Muscle of leg (tissue), 11 donors: ENCODE data around the gene STAC3. TPM values are rescaled to one million over a fixed set of nuclear protein-coding genes. Genes with fewer than 3 reads are reported as not detected.

Experiments
- DNase-seq: peaks from one replicate; pipeline ENCODE4 v3.0.0; 2013
- H3K27ac ChIP-seq: one replicate; pipeline ENCODE4 v1.5.1; 2013; ENCODE audit warnings: mild to moderate bottlenecking, low read length, control low read depth
- H3K27me3 ChIP-seq: one replicate; pipeline ENCODE4 v1.6.1; 2013; ENCODE audit warnings: low read length; ENCODE audit not compliant: control insufficient read depth, insufficient read depth
- H3K36me3 ChIP-seq: one replicate; pipeline ENCODE4 v1.6.1; 2013; ENCODE audit warnings: low read length; ENCODE audit not compliant: control insufficient read depth, insufficient read depth
- H3K4me1 ChIP-seq: one replicate; pipeline ENCODE4 v1.6.1; 2013; ENCODE audit warnings: low read length; ENCODE audit not compliant: control insufficient read depth, insufficient read depth
- H3K4me3 ChIP-seq: one replicate; pipeline ENCODE4 v1.5.1; 2013; ENCODE audit warnings: low read length, control low read depth
- H3K9me3 ChIP-seq: replicated peaks from 2 replicates; pipeline ENCODE4 v1.6.1; 2013; ENCODE audit warnings: low read depth, low read length; ENCODE audit not compliant: control insufficient read depth
- WGBS: methylation state at CpG from one replicate; pipeline ENCODE4 v1.1.5; 2013; ENCODE audit warnings: missing lambda C conversion rate; ENCODE audit not compliant: insufficient coverage; 5-methylcytosine and 5-hydroxymethylcytosine counted together
- polyA plus RNA-seq, 8 donors: library from polyadenylated mRNA; unstranded; fragments of 120-200 nt; gene quantifications; one replicate each; pipeline versions ENCODE4 v1.2.1 to v1.2.3, GENCODE V29; 2013; ENCODE audit warnings: inconsistent platforms in 1 of 8, low replicate concordance in 1 of 8; ENCODE audit not compliant: insufficient read length in 8 of 8, insufficient read depth in 1 of 8
- total RNA-seq: library from RNA; stranded (reverse); fragments of 120-200 nt; gene quantifications from one replicate; pipeline ENCODE4 v1.2.4, GENCODE V29; 2013

STAC3 gene
- total and polyA plus RNA-seq, 9 donors, result 202 to 499 (median 426) TPM

DNA sequence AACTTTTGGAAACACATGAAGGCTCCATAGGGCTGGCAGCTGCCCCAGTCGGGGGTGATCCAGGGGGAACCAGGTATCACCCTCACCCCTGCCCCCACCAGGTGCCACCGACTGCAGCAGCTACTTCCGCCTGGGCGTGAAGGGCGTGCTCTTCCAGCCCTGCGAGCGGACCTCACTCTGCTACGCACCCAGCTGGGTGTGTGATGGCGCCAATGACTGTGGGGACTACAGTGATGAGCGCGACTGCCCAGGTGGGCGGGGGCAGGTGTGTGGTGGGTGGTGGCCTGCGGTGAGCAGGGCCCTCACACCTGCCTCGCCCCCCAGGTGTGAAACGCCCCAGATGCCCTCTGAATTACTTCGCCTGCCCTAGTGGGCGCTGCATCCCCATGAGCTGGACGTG lies 56.7 kb downstream of the STAC3 start:
- 90% methylated on average over 14 of the region's 18 CpGs for WGBS
- Histone ChIP-seq H3K4me3 (no peak overlapping the region), H3K27me3 (no peaks in the 10 kb centered on the region), H3K27ac (no peak overlapping the region), H3K36me3 (peaks cover 87% of the 10 kb centered on the region), H3K9me3 (no peaks in the 10 kb centered on the region), H3K4me1 (peaks cover 2% of the 10 kb centered on the region)
- DNase-seq, result no peak

DNA sequence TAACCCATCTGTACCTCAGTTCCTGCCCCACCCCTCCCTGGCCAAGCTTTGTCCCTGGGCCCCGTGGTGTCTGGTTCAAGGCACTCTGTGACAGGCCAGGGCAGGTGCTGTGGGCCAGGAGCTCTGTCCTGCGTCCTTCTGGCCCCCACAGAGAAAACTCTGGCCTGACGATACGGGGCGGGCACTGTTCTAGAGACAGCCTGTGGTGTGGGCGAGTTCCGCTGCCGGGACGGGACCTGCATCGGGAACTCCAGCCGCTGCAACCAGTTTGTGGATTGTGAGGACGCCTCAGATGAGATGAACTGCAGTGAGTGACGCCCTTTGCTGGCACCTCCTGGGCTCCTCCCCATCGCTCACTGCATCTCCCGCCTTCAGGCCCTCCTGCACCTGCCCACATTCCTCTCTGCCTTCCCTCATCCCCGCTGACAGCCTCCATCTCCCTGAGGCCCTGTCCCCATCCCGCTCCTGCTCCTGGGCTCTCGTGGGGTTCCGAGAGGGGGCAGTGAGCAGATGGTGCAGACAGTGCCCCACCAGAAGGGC lies 57.2 kb downstream of the STAC3 start:
- DNase-seq, result no peak
- no peak overlapping the region for H3K4me3 ChIP-seq
- 86% methylated on average over 18 of the region's 19 CpGs for WGBS
- peaks cover 85% of the 10 kb centered on the region for H3K36me3 ChIP-seq
- peaks cover 2% of the 10 kb centered on the region for H3K4me1 ChIP-seq
- H3K27me3 ChIP-seq, result no peaks in the 10 kb centered on the region
- H3K27ac ChIP-seq, result no peak overlapping the region
- no peaks in the 10 kb centered on the region for H3K9me3 ChIP-seq

Other genes starting within 250 kb of the STAC3 start
- gene ZBTB39, start 244.6 kb downstream of the STAC3 start, total RNA-seq, result 5.0 TPM
- 1 to 10 TPM; 4.3 to 7.0 (median 5.8) TPM for gene ZBTB39, start 244.6 kb downstream of the STAC3 start, polyA plus RNA-seq
- 0.09 TPM for gene TAC3, start 234.7 kb downstream of the STAC3 start, total RNA-seq
- under 1 TPM in 2 of 8 donors, not detected in 6; 0.39 to 0.71 TPM for gene TAC3, start 234.7 kb downstream of the STAC3 start, polyA plus RNA-seq
- 0.18 TPM for gene MYO1A, start 201.1 kb downstream of the STAC3 start, total RNA-seq
- 10 to 100 TPM in 1 of 8 donors, 1 to 10 TPM in 1, under 1 TPM in 6; 0.05 to 11.0 (median 0.21) TPM for gene MYO1A, start 201.1 kb downstream of the STAC3 start, polyA plus RNA-seq
- 14.3 TPM for gene NEMP1, start 172.4 kb downstream of the STAC3 start, total RNA-seq
- 10 to 100 TPM; 14.4 to 21.3 (median 16.4) TPM for gene NEMP1, start 172.4 kb downstream of the STAC3 start, polyA plus RNA-seq
- 34.8 TPM for gene NAB2, start 162.1 kb downstream of the STAC3 start, total RNA-seq
- gene NAB2, start 162.1 kb downstream of the STAC3 start, polyA plus RNA-seq, result 10 to 100 TPM; 30.6 to 42.8 (median 35.2) TPM
- 26.9 TPM for gene STAT6, start 139.8 kb downstream of the STAC3 start, total RNA-seq
- 10 to 100 TPM; 32.6 to 56.3 (median 37.1) TPM for gene STAT6, start 139.8 kb downstream of the STAC3 start, polyA plus RNA-seq
- gene LRP1, start 122.7 kb downstream of the STAC3 start, total RNA-seq, result 82.7 TPM
- gene LRP1, start 122.7 kb downstream of the STAC3 start, polyA plus RNA-seq, result 100 to 1,000 TPM in 7 of 8 donors, 10 to 100 TPM in 1; 98.3 to 231 (median 160) TPM
- gene LRP1-AS, start 103.6 kb downstream of the STAC3 start, total RNA-seq, result 0.66 TPM
- 1 to 10 TPM in 2 of 8 donors, under 1 TPM in 4, not detected in 2; 0.45 to 1.7 (median 0.85) TPM for gene LRP1-AS, start 103.6 kb downstream of the STAC3 start, polyA plus RNA-seq
- gene NXPH4, start 34.4 kb downstream of the STAC3 start, total RNA-seq, result 1.2 TPM
- 1 to 10 TPM; 3.2 to 5.6 (median 3.9) TPM for gene NXPH4, start 34.4 kb downstream of the STAC3 start, polyA plus RNA-seq
- gene SHMT2, start 21.5 kb downstream of the STAC3 start, total RNA-seq, result 53.4 TPM
- 10 to 100 TPM; 59.9 to 82.2 (median 71.8) TPM for gene SHMT2, start 21.5 kb downstream of the STAC3 start, polyA plus RNA-seq
- 20.2 TPM for gene R3HDM2, start 179.9 kb upstream of the STAC3 start, total RNA-seq
- gene R3HDM2, start 179.9 kb upstream of the STAC3 start, polyA plus RNA-seq, result 10 to 100 TPM; 32.8 to 52.6 (median 40.4) TPM
- gene INHBC, start 183.6 kb upstream of the STAC3 start, total RNA-seq, result not detected
- gene INHBC, start 183.6 kb upstream of the STAC3 start, polyA plus RNA-seq, result under 1 TPM in 7 of 8 donors, not detected in 1; 0.07 to 0.19 (median 0.12) TPM
- gene INHBE, start 204.1 kb upstream of the STAC3 start, total RNA-seq, result 1.8 TPM
- 1 to 10 TPM; 1.4 to 2.9 (median 2.1) TPM for gene INHBE, start 204.1 kb upstream of the STAC3 start, polyA plus RNA-seq
- 7.1 TPM for gene GLI1, start 208.6 kb upstream of the STAC3 start, total RNA-seq
- gene GLI1, start 208.6 kb upstream of the STAC3 start, polyA plus RNA-seq, result 10 to 100 TPM in 4 of 8 donors, 1 to 10 TPM in 4; 8.4 to 16.2 (median 9.9) TPM
- gene ARHGAP9, start 228.7 kb upstream of the STAC3 start, total RNA-seq, result 3.6 TPM
- gene ARHGAP9, start 228.7 kb upstream of the STAC3 start, polyA plus RNA-seq, result 1 to 10 TPM; 4.6 to 6.9 (median 5.6) TPM
- 82.0 TPM for gene MARS1, start 236.9 kb upstream of the STAC3 start, total RNA-seq
- gene MARS1, start 236.9 kb upstream of the STAC3 start, polyA plus RNA-seq, result 10 to 100 TPM; 82.0 to 99.3 (median 92.3) TPM